Fibroblast of pulmonary artery (primary cell): ENCODE results near the gene PRSS36.
A peak's percentile ranks its signal among the peaks of the same experiment; 100 is the strongest.

Experiments
- DNase-seq: peaks from one replicate; pipeline ENCODE4 v3.0.0-alpha.2; 2010; ENCODE audit warnings: low read depth
- H3K4me3 ChIP-seq: replicated peaks from 2 replicates; pipeline ENCODE4 v1.5.1; 2011; ENCODE audit warnings: low read depth, mild to moderate bottlenecking, control low read depth, low read length, moderate library complexity
- CTCF ChIP-seq: IDR thresholded peaks from 2 replicates; pipeline ENCODE4 v1.5.1; 2011; ENCODE audit warnings: mild to moderate bottlenecking, control low read depth, low read length, inconsistent platforms; ENCODE audit errors: missing control alignments

PRSS36 gene

GRCh38 chr16:31129568-31130335, 20.1 kb downstream of the PRSS36 start:
- no peak overlapping the region for H3K4me3 ChIP-seq
- TF ChIP-seq CTCF = no peak
- no peak for DNase-seq

- no peak for TF ChIP-seq CTCF
- no peak overlapping the region for H3K4me3 ChIP-seq
- DNase-seq = no peak
These were observed 20.9 kb downstream of the PRSS36 start for GRCh38 chr16:31128711-31129567.

- no peak for DNase-seq
- no peak for TF ChIP-seq CTCF
- no peak overlapping the region for H3K4me3 ChIP-seq
These were observed 22.7 kb downstream of the PRSS36 start for GRCh38 chr16:31127182-31127581.

- TF ChIP-seq CTCF = no peak
These were observed 24.0 kb downstream of the PRSS36 start for GRCh38 chr16:31125844-31126243.

GRCh38 chr16:31120129-31120528, 29.7 kb downstream of the PRSS36 start:
- TF ChIP-seq CTCF = no peak
- no peak overlapping the region for H3K4me3 ChIP-seq
- no peak for DNase-seq

More at GRCh38 chr16:31125844-31126243, 24.0 kb downstream of the PRSS36 start:
- no peak for DNase-seq
- H3K4me3 ChIP-seq = no peak overlapping the region

GRCh38 chr16:31118223-31119155, 31.4 kb downstream of the PRSS36 start:
- H3K4me3 ChIP-seq = peak overlapping the region; percentile 69
- no peak for TF ChIP-seq CTCF
- peak; percentile 71 for DNase-seq
